HG02885 (cell line): ENCODE measurements around the gene ETV6.
"Not testable (repeated sequence)": the region's sequence is repeated elsewhere in the genome, so short reads cannot be mapped to it uniquely, and the experiment has no call there.

Experiments used
- ATAC-seq: cut with Tn5 transposase; IDR thresholded peaks from one replicate; pipeline ENCODE4 v1.9.1; 2021; ENCODE audit warnings: mild to moderate bottlenecking; ENCODE audit not compliant: unreplicated experiment, poor library complexity

Gene ETV6

GRCh38 chr12:11649413-11650285 lies at the start of gene ETV6:
TSS of gene ETV6 (plus strand) at chr12:11649674. CDS start at chr12:11650128, 454 bp downstream.
- peak; percentile 48 for ATAC-seq

- ATAC-seq, result no peak
Observed at GRCh38 chr12:11600199-11600598, 49.3 kb upstream of the ETV6 start.

DNA sequence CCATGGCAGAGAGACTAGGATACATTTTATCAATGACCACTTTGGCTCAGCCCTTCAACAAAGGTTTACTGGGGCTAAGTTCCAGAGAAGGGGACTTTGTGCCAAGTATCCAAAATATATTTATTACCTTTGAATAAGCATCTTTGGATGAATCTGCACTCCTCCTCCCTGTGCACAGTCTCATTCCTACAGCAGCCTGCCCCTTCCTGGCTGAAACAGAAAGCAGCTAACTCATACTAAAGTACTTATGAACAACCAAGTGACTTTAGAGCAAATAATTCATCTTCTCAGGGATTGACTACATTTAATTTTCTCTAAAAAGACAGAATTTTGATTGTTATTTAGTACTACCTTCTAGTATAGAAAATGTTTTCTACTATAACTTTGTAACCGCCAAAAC lies 47.8 kb upstream of the ETV6 start:
- ATAC-seq, result no peak

DNA sequence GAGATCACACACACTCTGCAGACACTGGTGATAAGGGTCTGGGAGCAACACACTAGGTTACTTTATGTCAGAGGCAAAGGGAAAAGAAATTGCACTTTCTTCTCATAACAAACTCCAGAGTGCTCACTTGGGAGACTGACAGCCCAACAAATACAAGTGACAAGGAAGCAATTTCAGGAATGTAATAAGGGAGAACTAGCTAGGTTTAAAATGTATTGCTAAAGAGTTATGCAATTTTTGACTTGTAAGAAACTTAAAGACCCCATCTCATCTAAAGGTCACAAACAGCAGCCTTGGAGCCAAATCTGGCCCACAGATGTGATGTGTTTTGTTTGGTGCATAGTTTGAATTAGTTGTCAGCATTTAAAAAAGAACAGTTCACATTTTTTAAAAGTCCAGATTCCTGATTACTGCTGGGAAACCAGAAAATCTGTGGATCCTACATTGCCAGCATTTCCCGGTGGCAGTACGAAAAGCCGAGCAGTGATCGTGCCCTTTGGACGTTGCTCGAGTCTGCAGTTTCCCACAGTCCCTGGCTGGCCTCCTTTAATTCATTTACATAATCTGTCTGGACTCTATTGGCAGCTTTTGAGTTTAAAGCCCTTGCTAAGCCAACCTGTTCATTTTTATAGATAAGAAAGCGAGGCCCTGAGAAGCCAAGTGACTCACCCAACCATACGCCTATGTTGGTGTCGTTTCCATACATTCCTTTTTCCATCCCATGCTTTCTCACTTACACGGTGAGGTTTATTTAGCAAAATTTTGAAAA lies 42.0 kb upstream of the ETV6 start:
- ATAC-seq, result no peak

GRCh38 chr12:11609045-11609444 lies 40.4 kb upstream of the ETV6 start:
- no peak for ATAC-seq

GRCh38 chr12:11615481-11615880 lies 34.0 kb upstream of the ETV6 start:
- no peak for ATAC-seq

DNA sequence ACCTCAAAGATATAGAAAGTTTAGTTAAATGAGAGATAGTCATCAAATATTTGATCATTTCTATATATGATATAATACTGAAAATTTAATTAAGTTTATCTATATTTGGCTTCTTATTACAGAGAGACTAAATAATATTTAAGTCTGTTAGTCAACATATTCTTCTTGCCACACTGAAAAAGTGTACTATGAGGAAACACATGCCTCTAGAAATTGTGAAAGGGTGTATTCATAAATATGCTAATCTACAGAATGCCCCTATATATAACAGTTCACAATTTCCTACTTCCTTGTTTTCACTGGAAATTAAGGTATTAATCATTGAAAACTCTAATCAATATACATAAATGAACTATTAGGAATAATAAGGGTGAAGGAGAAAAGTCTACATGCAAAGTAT lies 31.4 kb upstream of the ETV6 start:
- no peak for ATAC-seq

DNA sequence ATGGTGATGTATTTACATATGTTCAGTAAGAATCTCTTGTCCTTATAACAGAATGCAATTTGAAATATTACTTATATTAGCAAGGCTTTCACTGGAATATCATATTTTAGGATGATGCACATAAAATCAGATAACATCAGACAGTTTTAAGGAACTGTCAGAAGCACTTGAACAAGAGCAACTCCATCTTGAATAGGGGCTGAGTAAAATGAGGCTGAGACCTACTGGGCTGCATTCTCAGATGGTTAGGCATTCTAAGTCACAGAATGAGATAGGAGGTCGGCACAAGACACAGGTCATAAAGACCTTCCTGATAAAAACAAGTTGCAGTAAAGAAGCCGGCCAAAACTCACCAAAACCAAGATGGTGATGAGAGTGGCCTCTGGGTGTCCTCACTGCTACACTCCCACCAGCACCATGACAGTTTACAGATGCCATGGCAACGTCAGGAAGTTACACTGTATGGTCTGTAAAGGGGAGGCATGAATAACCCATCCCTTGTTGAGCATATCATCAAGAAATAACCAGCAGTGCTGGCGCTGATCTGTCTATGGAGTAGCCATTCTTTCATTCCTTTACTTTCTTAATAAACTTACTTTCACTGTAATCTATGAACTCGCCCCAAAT lies 27.6 kb upstream of the ETV6 start:
- no peak for ATAC-seq

- ATAC-seq, result no peak
Observed at GRCh38 chr12:11622876-11623281, 26.6 kb upstream of the ETV6 start.

- no peak for ATAC-seq
Observed at GRCh38 chr12:11623382-11623781, 26.1 kb upstream of the ETV6 start.

DNA sequence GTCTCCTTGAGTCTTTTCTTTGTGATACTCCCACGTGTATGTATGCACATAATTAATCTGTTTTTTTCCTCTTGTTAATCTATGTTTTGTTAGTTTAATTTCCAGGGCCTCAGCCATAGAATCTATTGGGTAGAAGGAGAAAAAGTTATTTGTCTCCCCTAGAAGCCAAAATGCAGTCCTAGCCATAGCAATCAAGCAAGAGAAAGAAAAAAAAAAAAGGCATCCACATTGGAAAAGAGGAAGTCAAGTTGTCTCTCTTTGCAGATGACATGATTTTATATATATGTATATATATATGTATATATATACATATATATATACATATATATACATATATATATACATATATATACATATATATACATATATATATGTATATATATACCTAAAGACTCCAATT lies 25.4 kb upstream of the ETV6 start:
- ATAC-seq, result no peak

DNA sequence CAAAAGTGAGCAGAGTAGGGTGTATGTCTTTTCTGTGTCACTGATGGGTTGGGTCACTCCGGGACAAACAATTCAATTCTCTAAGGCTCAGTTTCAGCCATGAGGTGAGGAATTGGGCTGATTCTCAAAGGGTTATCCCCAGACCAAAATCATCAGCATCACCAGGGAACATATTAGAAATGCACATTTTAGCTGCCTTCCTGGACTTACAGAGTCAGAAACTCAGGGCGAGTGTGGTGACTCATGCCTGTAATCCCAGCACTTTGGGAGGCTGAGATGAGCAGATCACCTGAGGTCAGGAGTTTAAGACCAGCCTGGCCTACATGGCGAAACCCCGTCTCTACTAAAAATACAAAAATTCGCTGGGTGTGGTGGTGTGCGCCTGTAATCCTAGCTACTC lies 21.8 kb upstream of the ETV6 start:
- not testable (repeated sequence) for ATAC-seq

- no peak for ATAC-seq
Observed at GRCh38 chr12:11628353-11628752, 21.1 kb upstream of the ETV6 start.

DNA sequence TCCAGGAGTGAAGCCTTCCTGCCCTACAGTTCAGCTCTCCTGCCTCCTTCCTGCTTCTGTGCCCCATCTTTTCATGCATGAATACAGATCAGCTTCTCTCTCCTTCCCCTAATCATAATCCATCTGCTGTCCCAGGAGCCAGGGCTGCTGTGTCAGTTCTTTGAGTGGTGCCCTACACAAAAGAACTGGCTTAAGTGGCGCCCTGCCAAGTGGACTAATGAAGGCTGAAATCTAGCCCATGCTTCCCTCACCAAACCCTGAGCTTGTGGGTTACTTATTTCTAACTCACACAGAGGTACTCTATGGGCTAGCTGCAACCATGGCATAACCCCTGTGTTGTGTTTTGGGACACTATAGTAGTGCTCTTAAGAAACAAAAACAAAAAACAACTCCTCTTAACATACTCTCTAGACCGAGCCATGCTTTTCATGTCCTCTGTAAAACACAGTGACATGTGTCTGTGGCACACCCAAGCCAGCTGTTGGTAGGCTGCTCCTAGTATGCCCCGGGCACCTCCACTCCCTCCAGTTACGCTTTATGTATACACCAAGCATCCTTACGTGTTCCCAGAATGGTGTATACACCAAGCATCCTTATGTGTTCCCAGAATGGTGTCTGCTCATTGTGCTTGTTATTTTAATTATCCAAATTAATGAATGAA lies 19.3 kb upstream of the ETV6 start:
- ATAC-seq, result no peak

GRCh38 chr12:11631288-11631687 lies 18.2 kb upstream of the ETV6 start:
- ATAC-seq, result no peak

GRCh38 chr12:11631881-11632280 lies 17.6 kb upstream of the ETV6 start:
- ATAC-seq, result not testable (repeated sequence)

DNA sequence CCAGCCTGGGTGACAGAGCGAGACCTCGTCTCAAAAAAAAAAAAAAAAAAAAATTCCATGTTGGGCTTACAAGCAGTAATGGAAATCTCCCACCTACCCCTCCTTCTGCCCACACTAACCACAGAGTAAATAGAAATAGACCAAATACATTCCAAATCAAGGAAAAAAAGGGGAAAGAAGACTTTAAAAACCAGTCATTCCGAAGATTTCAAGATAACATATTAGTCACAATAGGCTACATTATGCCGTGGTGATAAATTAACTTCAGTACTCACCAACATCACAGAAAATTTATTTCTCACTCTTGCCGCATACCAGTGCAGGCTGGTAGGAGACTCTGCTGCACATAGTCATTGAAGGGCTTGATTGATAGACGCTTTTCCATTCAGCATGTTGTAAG lies 15.5 kb upstream of the ETV6 start:
- no peak for ATAC-seq

- ATAC-seq, result no peak
Observed at GRCh38 chr12:11635341-11635740, 14.1 kb upstream of the ETV6 start.

DNA sequence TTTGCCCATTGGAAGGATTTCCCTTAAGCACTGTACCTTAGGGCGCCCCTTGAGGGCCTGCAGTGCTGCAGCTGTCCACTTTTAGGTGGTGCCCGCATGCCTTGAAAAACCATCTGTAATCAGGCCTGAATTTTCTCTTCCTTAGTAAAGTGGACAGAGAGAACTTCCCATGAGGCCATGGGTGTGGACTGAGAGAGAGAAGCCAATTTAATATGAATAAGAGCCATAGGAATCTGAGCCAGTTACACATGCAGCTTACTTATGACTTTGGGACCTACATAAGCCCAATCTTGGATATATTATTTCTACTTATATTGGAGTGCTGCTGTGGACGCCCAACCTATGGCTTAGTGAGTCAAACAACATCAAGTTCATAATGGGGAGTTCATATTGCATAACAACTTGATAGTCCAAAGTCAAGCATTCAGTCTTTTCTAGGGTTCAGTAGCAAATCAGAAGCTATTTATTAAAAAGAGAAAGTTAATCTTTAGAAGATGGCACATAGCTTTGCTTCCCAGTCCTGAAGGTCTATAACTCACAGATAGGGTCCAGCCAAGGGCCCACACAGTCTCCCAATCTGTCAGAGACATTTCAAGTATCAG lies 11.1 kb upstream of the ETV6 start:
- ATAC-seq, result no peak

DNA sequence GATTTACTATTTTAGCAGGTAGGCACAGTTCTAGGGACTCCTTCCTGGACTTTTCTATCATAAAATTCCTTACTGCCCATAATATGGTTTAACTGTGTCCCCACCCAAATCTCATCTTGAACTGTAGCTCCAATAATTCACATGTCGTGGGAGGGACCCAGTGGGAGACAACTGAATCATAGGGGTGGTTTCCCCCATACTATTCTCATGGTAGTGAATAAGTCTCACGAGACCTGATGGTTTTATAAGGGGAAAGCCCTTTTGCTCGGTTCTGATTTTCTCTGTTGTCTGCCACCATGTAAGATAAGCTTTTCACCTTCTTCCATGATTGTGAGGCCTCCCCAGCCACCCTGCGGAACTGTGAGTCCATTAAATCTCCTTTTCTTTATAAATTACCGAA lies 10.0 kb upstream of the ETV6 start:
- ATAC-seq, result no peak
